ENCODE measurements around the gene ROBO1.
A peak's percentile ranks its signal among the peaks of the same experiment; 100 is the strongest.

The ROBO1 gene

DNA sequence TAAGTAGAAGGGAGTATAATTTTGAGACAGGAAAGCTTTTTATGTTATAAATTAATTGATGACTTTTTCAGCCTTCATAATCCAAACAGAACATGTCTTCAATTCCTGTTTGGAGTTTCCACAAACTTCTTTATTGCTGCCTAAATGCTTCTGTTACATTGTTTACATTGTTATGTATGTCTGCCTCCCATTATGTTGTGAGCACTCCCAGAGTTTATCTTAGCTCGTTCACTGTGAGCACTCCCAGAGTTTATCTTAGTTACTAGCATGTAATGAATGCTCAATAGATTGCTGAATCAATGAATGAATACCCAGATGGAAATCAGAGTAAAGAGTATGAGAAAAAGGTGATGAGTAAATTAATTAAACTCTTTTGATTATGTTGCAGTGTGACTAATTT lies 1178.0 kb downstream of the ROBO1 start:
- no peak for DNase-seq

DNA sequence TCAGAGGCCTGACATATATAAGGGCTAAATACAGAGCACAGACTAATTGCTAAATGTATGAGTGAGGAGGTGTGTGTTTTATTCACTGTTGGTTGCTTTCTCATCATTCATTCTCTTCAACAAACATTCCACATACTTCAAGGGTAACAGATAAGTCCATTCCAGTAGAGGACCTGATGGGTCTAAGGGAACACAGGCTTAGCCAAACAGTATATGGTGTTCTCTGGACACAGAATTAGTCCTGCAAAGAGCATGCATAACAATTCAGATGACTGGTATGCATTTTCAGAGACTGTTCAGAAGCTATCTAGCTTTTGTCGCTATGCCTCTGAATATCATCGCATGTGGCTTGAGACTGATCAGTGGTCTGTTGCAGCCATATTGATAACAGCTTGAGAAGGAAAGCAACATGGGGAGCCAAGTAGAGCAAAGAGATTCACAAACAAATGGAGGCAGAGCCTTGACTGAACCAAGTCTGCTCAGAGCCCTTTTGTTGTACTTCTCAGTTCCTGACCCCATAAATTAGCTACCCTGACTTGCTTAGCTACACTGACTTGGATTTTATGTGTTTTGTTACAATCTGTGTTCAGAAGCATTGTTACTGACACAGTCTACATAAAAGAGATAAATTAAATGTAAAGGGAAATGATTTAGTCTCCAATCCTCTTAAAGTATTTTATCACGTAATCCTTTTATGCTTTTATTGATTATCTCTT lies 1178.7 kb downstream of the ROBO1 start:
- no peak for DNase-seq

DNA sequence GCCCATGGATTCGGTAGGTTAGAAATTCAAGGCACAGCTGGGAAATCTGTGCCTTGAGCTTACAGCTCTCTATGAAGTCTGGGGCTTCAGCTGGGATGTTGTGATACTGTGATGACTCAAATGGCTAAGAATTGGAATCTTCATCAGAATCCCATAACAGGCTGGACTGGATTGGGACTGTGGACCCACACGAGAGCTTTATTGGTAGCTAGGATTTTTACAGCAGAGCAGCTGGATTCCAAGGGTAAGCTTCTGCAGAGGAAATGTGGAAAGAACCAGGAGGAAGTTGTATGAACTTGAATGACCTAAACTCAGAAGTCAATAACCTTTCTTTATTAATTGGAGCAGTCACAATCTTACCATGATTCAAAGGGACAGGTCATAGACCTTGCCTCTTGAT lies 1187.1 kb downstream of the ROBO1 start:
- no peak for DNase-seq

DNA sequence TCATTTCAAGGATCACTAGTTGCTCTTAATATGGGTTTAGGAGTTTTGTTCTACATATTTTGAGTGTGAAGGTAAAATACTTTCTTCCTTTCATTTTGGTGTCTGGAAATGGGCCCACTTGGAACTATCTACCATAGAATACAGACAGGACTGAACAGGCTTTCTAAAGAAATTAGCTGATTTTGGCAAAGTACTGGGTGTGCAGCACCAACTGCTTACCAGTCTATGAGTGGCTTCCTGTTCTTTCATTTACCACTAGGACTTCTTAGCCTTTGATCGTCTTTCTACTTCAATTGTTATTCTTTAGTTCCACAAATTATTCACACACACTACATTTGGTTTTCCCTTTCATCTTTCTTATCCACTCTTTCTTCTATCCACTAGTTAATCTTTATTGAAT lies 1196.3 kb downstream of the ROBO1 start:
- no peak for DNase-seq

DNA sequence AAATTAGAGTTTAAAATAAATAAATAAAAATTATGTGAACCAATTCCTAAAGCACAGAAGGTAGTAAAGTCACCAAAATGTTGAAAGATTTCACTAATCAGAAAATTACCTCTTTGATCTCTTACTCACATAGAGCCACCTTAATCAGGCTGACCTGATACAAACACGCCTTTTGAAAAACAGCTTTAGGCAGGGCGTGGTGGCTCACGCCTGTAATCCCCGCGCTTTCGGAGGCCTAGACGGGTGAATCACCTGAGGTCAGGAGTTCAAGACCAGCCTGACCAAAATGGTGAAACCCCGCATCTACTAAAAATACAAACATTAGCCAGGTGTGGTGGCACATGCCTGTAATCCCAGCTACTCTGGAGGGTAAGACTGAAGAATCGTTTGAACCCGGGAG lies 1197.3 kb downstream of the ROBO1 start:
- no peak for DNase-seq

DNA sequence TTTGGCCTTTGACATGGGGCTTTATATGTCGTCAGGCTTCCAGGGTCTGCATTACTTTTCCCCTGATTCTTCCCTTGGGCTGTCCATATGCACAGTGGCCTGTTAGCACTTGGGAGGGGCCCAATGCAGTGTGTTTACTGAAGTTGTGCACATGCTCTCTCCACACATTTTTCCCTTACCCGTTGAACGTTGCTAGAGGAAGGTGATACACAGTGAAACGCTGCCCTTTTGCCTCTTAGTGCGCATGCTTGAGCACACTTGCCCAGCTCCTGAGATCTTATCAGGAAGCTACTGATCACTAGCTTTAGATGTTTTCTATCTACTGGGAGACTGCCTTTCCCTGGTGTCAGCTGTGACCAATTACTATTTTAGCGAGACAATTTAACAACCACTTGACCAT lies 1198.0 kb downstream of the ROBO1 start:
- peak; percentile 17 for DNase-seq

DNA sequence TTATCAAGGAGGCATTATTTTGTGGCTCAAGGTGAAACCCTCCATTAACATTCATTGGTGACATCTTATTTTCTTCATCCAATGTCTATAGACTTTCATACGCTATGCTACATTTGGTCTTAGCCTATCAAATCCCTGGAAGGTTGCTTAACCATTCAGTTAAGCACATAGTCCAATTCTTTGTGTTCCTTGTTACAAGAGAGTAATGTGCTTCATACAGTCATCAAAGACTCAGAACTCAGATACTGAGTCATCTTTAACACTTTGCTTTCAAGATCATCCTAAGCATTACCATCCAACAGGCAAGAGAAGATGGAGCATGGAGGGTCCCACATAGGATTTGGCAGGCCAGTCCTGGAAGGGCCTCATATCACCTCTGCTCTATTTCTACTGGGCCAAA lies 1202.1 kb downstream of the ROBO1 start:
- no peak for DNase-seq

DNA sequence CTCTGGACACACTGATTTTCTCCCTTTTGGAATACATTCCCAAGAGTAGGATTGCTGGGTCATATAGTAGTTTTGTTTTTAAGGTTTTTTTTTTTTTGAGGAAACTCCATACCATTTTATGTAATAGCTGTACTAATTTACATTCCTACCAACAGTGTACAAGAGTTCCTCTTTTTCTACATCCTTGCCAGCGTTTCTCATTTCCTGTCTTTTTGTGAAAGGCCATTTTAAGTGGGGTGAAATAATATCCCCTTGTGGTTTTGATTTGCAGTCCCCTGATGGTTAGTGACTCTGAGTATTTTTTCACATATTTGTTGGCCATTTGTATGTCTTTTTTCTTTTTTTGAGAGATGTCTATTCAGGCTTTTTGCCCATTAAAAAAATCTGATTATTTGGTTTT lies 1205.5 kb downstream of the ROBO1 start:
- DNase-seq = no peak

Measured in eye (tissue), 1 donor.